ENCODE results near the gene VPS33B.

DNA sequence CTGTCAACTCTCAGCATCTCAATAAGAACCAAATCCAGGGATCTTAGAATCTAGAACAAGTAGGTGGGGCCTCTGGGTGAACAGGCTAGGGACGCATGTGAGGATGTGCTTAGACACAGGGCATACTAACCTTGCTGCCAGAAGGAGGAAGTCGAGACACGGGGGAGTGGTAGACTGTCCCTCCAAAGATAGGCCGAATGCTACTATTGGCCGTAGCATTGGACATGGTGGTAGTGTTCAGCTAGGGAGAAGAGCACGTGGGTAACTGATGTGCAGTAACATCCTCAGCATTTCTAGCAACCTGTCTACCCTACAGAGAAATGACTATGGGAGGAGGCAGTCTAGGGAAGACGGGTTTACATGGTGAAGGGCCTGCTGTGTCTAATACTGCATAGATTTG lies 52.1 kb downstream of the VPS33B start:
- TF ChIP-seq, protein P1, sequence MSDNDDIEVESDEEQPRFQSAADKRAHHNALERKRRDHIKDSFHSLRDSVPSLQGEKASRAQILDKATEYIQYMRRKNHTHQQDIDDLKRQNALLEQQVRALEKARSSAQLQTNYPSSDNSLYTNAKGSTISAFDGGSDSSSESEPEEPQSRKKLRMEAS (IDR thresholded peaks at IDR 0.05): no peak
- TF ChIP-seq NFIC (IDR thresholded peaks at IDR 0.05): no peak
- TF ChIP-seq FOXM1 (IDR thresholded peaks at IDR 0.05; ENCODE audit: borderline replicate concordance, low read depth): no peak
- TF ChIP-seq, protein P2, sequence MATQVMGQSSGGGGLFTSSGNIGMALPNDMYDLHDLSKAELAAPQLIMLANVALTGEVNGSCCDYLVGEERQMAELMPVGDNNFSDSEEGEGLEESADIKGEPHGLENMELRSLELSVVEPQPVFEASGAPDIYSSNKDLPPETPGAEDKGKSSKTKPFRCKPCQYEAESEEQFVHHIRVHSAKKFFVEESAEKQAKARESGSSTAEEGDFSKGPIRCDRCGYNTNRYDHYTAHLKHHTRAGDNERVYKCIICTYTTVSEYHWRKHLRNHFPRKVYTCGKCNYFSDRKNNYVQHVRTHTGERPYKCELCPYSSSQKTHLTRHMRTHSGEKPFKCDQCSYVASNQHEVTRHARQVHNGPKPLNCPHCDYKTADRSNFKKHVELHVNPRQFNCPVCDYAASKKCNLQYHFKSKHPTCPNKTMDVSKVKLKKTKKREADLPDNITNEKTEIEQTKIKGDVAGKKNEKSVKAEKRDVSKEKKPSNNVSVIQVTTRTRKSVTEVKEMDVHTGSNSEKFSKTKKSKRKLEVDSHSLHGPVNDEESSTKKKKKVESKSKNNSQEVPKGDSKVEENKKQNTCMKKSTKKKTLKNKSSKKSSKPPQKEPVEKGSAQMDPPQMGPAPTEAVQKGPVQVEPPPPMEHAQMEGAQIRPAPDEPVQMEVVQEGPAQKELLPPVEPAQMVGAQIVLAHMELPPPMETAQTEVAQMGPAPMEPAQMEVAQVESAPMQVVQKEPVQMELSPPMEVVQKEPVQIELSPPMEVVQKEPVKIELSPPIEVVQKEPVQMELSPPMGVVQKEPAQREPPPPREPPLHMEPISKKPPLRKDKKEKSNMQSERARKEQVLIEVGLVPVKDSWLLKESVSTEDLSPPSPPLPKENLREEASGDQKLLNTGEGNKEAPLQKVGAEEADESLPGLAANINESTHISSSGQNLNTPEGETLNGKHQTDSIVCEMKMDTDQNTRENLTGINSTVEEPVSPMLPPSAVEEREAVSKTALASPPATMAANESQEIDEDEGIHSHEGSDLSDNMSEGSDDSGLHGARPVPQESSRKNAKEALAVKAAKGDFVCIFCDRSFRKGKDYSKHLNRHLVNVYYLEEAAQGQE (IDR thresholded peaks at IDR 0.05; ENCODE audit: low read depth): no peak
- TF ChIP-seq TAF1 (IDR thresholded peaks at IDR 0.05; ENCODE audit: low read depth): no peak
- TF ChIP-seq RAD21 (IDR thresholded peaks at IDR 0.05; ENCODE audit: low read depth): no peak
- TF ChIP-seq CEBPB (IDR thresholded peaks at IDR 0.05): no peak

Measured in Ishikawa (cell line).